ENCODE measurements around the gene CARM1. TPM values are rescaled to one million over a fixed set of nuclear protein-coding genes. Genes with fewer than 3 reads are reported as not detected.

The CARM1 gene
- polyA plus RNA-seq (2011; rRNA removed) (14.3 and 15.2 TPM in 2 replicates), polyA plus RNA-seq (2017; fragmentation: RNase III; extraction: RNeasy Plus Mini Kit Qiagen cat#74134 plus additional on column Dnase treatment) (31.4 to 32.2 TPM (median 31.8 TPM) in 3 replicates), polyA minus RNA-seq (2011; rRNA and poly(A)+ RNA removed) (22.0 and 30.3 TPM in 2 replicates)
- 55.5 and 75.2 TPM in 2 replicates for polyA plus RNA-seq (2012; cell fraction: cytosol; rRNA removed)
- polyA plus RNA-seq (2012; cell fraction: nucleus; rRNA removed) = 59.7 and 93.6 TPM in 2 replicates

GRCh38 chr19:10870955-10871603 lies at the start of gene CARM1:
CARM1 (plus strand) TSS chr19:10871553; CDS start chr19:10871703, 150 bp downstream.
- Histone ChIP-seq H3K4me2 (peak within 1 kb of the TSS; percentile 80), H3K4me1 (peaks cover 11% of the 10 kb centered on the region; the same call in 1 of the 3 replicates), H3K9me3 (no peaks in the 10 kb centered on the region), H3K4me3 (peak within 1 kb of the TSS; percentile 99), H3K27ac (peak within 1 kb of the TSS; percentile 97 to 99)
- ATAC-seq = peak; percentile 86 to 89
- no peak for FAIRE-seq
- peak; percentile 84 to 97 for DNase-seq (ENCODE audit: low read depth in 1 of 2, low spot score in 1 of 2)
- ChIA-PET CTCF (interaction anchor here (0.6 to 1.8 kb wide), 11 partner anchors 10 to 164 kb away, joined by 3 to 6 read pairs (median 4); no protein-coding TSS in a partner anchor), POLR2A (no interaction called here)
- 0% methylated on average over 3 of the region's 99 CpGs for WGBS (ENCODE audit: missing lambda C conversion rate)
- TF ChIP-seq PHF8 (IDR thresholded peaks at IDR 0.05; ENCODE audit: borderline replicate concordance, low read depth) (no peak), NFE2L2 (conservative IDR thresholded peaks at IDR 0.05; ENCODE audit: low read length) (no peak), JUN (IDR thresholded peaks at IDR 0.05) (0 out of 5 replicates have a peak, but pooled peaks of 1 of the 2 experiments have one; percentile 12), TFCP2L1 (CRISPR knock-in tag; IDR thresholded peaks at IDR 0.05) (no peak), RAD21 (conservative IDR thresholded peaks at IDR 0.05 in 1 of 2, IDR thresholded peaks at IDR 0.05 in 1 of 2) (peak in 1 of 2 experiments; percentile 11; a peak in 1 of 5 replicates), FOSL2 (IDR thresholded peaks at IDR 0.05) (no peak), FOSL2 (CRISPR knock-in tag; IDR thresholded peaks at IDR 0.05) (no peak), CHD4 (IDR thresholded peaks at IDR 0.05; ENCODE audit: borderline replicate concordance) (no peak), SMC3 (IDR thresholded peaks at IDR 0.05) (peak; percentile 39; the same call in 2 of the 3 replicates), ZC3H11A (IDR thresholded peaks at IDR 0.05) (no peak), CEBPB (IDR thresholded peaks at IDR 0.05) (no peak), GATA3 (IDR thresholded peaks at IDR 0.05; ENCODE audit: borderline replicate concordance) (no peak), ATOH8 (CRISPR knock-in tag; IDR thresholded peaks at IDR 0.05; ENCODE audit: low read depth) (no peak), EHF (CRISPR knock-in tag; IDR thresholded peaks at IDR 0.05) (no peak), KDM5A (IDR thresholded peaks at IDR 0.05) (no peak), HEYL (CRISPR knock-in tag; IDR thresholded peaks at IDR 0.05) (no peak), SREBF2 (IDR thresholded peaks at IDR 0.05) (no peak), HOXB13 (CRISPR knock-in tag; IDR thresholded peaks at IDR 0.05; ENCODE audit: low read depth) (no peak), REST (IDR thresholded peaks at IDR 0.05) (no peak), TP53 (CRISPR knock-in tag; IDR thresholded peaks at IDR 0.05) (no peak), CBX2 (IDR thresholded peaks at IDR 0.05; ENCODE audit: borderline replicate concordance, low read depth) (no peak), CTCF (IDR thresholded peaks at IDR 0.05) (peak; percentile 90), ZFP36 (IDR thresholded peaks at IDR 0.05; ENCODE audit: borderline replicate concordance, partially characterized antibody) (no peak), MAX (IDR thresholded peaks at IDR 0.05) (peak; percentile 17; the same call in 1 of the 2 replicates), FOSB (CRISPR knock-in tag; IDR thresholded peaks at IDR 0.05) (no peak), PBX3 (IDR thresholded peaks at IDR 0.05) (no peak), NR3C1 (IDR thresholded peaks at IDR 0.05) (no peak)

Measured in A549 (cell line).